Measurements from ENCODE around the gene DSCAM. TPM values are rescaled to one million over a fixed set of nuclear protein-coding genes. Genes with fewer than 3 reads are reported as not detected.

Gene DSCAM
- total RNA-seq, 1 experiment from 2014 or later: 0.33 TPM

DNA sequence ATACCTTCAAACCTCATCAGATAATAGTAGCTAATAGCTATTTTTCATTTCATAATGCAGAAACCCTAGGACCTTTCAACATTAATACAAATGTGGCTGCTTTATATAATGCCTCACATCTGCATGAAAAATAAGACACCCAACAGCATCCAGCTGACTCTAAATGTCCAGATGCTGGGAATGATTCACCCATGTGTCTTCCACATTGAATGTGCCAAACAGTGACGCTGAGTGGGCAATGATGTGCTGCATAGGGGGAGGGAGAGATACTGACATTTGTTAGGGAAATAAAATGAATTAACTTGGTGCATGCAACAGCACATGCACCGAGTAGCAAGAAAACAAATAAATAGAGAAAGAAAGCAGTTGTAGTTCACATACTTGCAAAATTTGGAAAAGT lies 199.3 kb downstream of the DSCAM start:
- no TSS peak for BruUV-seq (replicated peaks)
- Mint-ChIP-seq H3K27me3 (ENCODE audit: insufficient read depth, unreplicated experiment) (no peaks in the 10 kb centered on the region), H3K4me1 (ENCODE audit: insufficient read depth, unreplicated experiment) (no peaks in the 10 kb centered on the region), H3K9me3 (ENCODE audit: unreplicated experiment) (peaks cover 13% of the 10 kb centered on the region), H3K4me3 (ENCODE audit: unreplicated experiment) (no peak overlapping the region), H3K27ac (ENCODE audit: low read depth, unreplicated experiment) (no peak overlapping the region), H3K36me3 (ENCODE audit: insufficient read depth, unreplicated experiment) (no peaks in the 10 kb centered on the region)
- no peak for DNase-seq (ENCODE audit: unreplicated experiment)
- TF ChIP-seq, protein P1, sequence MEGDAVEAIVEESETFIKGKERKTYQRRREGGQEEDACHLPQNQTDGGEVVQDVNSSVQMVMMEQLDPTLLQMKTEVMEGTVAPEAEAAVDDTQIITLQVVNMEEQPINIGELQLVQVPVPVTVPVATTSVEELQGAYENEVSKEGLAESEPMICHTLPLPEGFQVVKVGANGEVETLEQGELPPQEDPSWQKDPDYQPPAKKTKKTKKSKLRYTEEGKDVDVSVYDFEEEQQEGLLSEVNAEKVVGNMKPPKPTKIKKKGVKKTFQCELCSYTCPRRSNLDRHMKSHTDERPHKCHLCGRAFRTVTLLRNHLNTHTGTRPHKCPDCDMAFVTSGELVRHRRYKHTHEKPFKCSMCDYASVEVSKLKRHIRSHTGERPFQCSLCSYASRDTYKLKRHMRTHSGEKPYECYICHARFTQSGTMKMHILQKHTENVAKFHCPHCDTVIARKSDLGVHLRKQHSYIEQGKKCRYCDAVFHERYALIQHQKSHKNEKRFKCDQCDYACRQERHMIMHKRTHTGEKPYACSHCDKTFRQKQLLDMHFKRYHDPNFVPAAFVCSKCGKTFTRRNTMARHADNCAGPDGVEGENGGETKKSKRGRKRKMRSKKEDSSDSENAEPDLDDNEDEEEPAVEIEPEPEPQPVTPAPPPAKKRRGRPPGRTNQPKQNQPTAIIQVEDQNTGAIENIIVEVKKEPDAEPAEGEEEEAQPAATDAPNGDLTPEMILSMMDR (IDR thresholded peaks at IDR 0.05; ENCODE audit: unreplicated experiment): no peak
- ChIA-PET CTCF (no interaction called here), POLR2A (no interaction called here)
- intact Hi-C loops (cut with micrococcal nuclease): no loop called here

DNA sequence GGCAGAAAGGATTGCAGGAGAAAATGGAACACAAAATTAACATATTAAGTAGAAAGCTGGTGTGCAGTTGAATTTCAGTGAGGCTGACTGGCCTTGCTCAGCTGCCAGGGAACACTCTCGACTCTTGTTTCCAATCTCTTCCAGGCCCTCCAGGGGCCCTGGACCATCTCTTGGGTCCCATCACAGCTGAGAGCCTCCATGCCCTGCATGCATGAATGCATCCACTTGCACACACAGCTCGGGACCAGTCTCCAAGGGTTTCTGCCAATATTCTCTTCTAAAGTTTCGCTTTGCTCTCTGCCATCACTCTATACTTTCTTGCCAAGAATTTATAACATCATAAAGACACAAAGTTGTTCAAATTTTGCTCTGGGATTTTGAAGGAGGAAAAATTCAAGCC lies 200.3 kb downstream of the DSCAM start:
- no peak for DNase-seq (ENCODE audit: unreplicated experiment)
- no peaks in the 10 kb centered on the region for H3K27me3 Mint-ChIP-seq (ENCODE audit: insufficient read depth, unreplicated experiment)
- no peak overlapping the region for H3K27ac Mint-ChIP-seq (ENCODE audit: low read depth, unreplicated experiment)
- H3K4me1 Mint-ChIP-seq (ENCODE audit: insufficient read depth, unreplicated experiment): no peaks in the 10 kb centered on the region
- H3K9me3 Mint-ChIP-seq (ENCODE audit: unreplicated experiment): peaks cover 13% of the 10 kb centered on the region
- ChIA-PET POLR2A (no interaction called here), CTCF (no interaction called here)
- no peaks in the 10 kb centered on the region for H3K36me3 Mint-ChIP-seq (ENCODE audit: insufficient read depth, unreplicated experiment)
- intact Hi-C loops (cut with micrococcal nuclease): no loop called here
- BruUV-seq (replicated peaks): no TSS peak
- H3K4me3 Mint-ChIP-seq (ENCODE audit: unreplicated experiment): no peak overlapping the region
- TF ChIP-seq, protein P1 (IDR thresholded peaks at IDR 0.05; ENCODE audit: unreplicated experiment): no peak

DNA sequence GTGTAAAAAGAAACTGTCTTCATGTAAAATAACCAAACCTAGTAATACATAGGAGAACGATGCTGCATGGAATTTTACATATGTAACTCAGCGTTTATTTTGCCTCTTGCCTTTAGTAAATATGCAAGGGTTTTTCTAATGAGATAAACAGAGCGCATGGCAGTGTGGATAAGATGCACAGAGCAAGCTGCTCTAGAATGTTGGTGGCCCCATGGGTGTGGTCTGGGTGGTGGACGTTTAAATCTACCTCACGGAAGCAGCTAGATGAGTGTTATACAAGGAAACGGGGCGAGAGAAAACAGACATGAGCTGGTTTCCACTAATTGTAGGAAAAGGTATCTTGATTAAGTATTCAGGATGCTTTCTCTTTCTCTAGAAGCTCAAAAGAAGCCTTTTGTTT lies 205.9 kb downstream of the DSCAM start:
- CTCF ChIA-PET: no interaction called here
- intact Hi-C loops (cut with micrococcal nuclease): no loop called here
- no peaks in the 10 kb centered on the region for H3K4me1 Mint-ChIP-seq (ENCODE audit: insufficient read depth, unreplicated experiment)
- POLR2A ChIA-PET: no interaction called here
- H3K4me3 Mint-ChIP-seq (ENCODE audit: unreplicated experiment): no peak overlapping the region
- no peak for DNase-seq (ENCODE audit: unreplicated experiment)
- H3K9me3 Mint-ChIP-seq (ENCODE audit: unreplicated experiment): peaks cover 5% of the 10 kb centered on the region
- no TSS peak for BruUV-seq (replicated peaks)
- H3K36me3 Mint-ChIP-seq (ENCODE audit: insufficient read depth, unreplicated experiment): no peaks in the 10 kb centered on the region
- no peaks in the 10 kb centered on the region for H3K27me3 Mint-ChIP-seq (ENCODE audit: insufficient read depth, unreplicated experiment)
- no peak overlapping the region for H3K27ac Mint-ChIP-seq (ENCODE audit: low read depth, unreplicated experiment)
- TF ChIP-seq, protein P1 (IDR thresholded peaks at IDR 0.05; ENCODE audit: unreplicated experiment): no peak

DNA sequence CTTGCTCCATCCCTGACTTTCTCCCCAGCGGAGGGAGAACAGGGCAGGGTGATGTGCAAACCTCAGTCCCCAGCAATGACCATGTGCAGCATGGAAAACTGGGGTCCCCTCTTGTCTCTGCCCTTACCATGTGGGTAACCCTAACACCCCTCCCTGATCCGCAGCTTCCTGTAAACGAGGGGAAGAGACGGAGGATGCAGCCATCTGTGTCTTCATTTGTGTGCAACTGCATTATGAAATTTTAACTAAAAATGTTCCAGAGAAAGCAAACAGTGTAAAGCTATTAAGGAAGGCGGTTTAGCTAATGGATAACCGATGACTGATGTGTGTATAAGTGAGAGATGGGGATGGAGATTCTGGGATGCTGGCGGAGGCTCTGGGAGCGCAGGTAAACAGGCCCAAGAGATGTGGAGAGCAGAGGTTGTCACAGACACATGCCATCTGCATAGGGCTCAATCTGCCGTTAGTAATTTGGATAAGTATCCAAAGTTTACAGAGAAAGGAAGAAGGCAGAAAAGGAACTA lies 206.6 kb downstream of the DSCAM start:
- Mint-ChIP-seq H3K36me3 (ENCODE audit: insufficient read depth, unreplicated experiment) (no peaks in the 10 kb centered on the region), H3K27me3 (ENCODE audit: insufficient read depth, unreplicated experiment) (no peaks in the 10 kb centered on the region), H3K27ac (ENCODE audit: low read depth, unreplicated experiment) (no peak overlapping the region), H3K4me3 (ENCODE audit: unreplicated experiment) (no peak overlapping the region), H3K4me1 (ENCODE audit: insufficient read depth, unreplicated experiment) (no peaks in the 10 kb centered on the region), H3K9me3 (ENCODE audit: unreplicated experiment) (peaks cover 5% of the 10 kb centered on the region)
- TF ChIP-seq, protein P1 (IDR thresholded peaks at IDR 0.05; ENCODE audit: unreplicated experiment): no peak
- ChIA-PET POLR2A (no interaction called here), CTCF (interaction anchor here (1.3 kb wide), 1 partner anchor 31 kb away, joined by 3 read pairs; no protein-coding TSS in a partner anchor)
- no peak for DNase-seq (ENCODE audit: unreplicated experiment)
- intact Hi-C loops (cut with micrococcal nuclease): no loop called here
- BruUV-seq (replicated peaks): no TSS peak

Measured in MCF 10A (cell line).